ENCODE data around the gene ENPP1.

ENPP1 gene

DNA sequence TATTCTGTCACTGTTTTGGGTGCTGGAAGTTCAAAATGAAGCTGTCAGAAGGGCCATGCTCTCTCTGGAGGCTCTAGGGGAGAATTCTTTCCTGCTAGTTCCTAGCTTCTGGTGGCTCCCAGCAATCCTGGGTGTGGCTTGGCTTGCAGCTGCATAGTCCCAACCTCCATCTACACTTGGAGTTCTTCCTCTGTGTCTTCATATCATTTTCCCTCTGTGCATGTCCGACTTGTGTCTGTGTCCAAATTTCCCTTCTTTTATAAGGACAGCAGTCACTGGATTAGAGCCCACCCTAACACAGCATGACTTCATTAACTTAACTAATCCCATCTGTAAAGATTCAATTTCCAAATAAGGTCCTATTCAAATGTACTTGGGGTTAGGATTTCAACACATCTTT, 23.3 kb upstream of the ENPP1 start:
- H3K4me3 ChIP-seq, result no peak overlapping the region
- TF ChIP-seq, protein P1, sequence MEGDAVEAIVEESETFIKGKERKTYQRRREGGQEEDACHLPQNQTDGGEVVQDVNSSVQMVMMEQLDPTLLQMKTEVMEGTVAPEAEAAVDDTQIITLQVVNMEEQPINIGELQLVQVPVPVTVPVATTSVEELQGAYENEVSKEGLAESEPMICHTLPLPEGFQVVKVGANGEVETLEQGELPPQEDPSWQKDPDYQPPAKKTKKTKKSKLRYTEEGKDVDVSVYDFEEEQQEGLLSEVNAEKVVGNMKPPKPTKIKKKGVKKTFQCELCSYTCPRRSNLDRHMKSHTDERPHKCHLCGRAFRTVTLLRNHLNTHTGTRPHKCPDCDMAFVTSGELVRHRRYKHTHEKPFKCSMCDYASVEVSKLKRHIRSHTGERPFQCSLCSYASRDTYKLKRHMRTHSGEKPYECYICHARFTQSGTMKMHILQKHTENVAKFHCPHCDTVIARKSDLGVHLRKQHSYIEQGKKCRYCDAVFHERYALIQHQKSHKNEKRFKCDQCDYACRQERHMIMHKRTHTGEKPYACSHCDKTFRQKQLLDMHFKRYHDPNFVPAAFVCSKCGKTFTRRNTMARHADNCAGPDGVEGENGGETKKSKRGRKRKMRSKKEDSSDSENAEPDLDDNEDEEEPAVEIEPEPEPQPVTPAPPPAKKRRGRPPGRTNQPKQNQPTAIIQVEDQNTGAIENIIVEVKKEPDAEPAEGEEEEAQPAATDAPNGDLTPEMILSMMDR (IDR thresholded peaks at IDR 0.05), result no peak
- no peaks in the 10 kb centered on the region for H3K27me3 ChIP-seq
- H3K4me1 ChIP-seq, result peaks cover 0 to 1% (median under 1%) of the 10 kb centered on the region in 4 donors
- H3K27ac ChIP-seq, result no peak overlapping the region
- intact Hi-C loops (cut with DNase I; ENCODE audit: low total_unique reads), result no loop called here
- H3K9me3 ChIP-seq, result no peaks in the 10 kb centered on the region
- no peak for DNase-seq
- no peaks in the 10 kb centered on the region for H3K36me3 ChIP-seq

DNA sequence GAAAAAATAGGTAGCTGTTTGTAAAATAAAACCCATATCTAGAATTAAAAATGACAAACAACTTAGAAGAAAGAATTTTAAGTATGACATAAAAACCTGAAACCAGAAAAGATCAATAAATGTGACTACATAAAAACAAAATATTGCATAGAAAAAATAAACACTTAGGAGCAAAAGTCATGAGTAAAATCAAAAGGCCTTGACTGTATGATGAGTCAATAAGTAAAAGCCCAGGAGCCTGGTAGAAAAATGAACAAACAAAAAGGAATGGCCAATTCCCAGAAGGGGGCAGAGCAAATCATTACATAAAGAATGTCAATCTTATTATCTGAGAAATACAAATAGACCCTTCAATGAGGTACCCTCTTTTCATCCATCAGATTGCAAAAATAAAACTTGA, 20.7 kb upstream of the ENPP1 start:
- no peaks in the 10 kb centered on the region for H3K9me3 ChIP-seq
- no peak overlapping the region for H3K27ac ChIP-seq
- H3K27me3 ChIP-seq, result no peaks in the 10 kb centered on the region
- H3K36me3 ChIP-seq, result no peaks in the 10 kb centered on the region
- no peaks in the 10 kb centered on the region for H3K4me1 ChIP-seq
- TF ChIP-seq, protein P1 (IDR thresholded peaks at IDR 0.05), result no peak
- no peak overlapping the region for H3K4me3 ChIP-seq
- intact Hi-C loops (cut with DNase I; ENCODE audit: low total_unique reads), result no loop called here
- no peak for DNase-seq

DNA sequence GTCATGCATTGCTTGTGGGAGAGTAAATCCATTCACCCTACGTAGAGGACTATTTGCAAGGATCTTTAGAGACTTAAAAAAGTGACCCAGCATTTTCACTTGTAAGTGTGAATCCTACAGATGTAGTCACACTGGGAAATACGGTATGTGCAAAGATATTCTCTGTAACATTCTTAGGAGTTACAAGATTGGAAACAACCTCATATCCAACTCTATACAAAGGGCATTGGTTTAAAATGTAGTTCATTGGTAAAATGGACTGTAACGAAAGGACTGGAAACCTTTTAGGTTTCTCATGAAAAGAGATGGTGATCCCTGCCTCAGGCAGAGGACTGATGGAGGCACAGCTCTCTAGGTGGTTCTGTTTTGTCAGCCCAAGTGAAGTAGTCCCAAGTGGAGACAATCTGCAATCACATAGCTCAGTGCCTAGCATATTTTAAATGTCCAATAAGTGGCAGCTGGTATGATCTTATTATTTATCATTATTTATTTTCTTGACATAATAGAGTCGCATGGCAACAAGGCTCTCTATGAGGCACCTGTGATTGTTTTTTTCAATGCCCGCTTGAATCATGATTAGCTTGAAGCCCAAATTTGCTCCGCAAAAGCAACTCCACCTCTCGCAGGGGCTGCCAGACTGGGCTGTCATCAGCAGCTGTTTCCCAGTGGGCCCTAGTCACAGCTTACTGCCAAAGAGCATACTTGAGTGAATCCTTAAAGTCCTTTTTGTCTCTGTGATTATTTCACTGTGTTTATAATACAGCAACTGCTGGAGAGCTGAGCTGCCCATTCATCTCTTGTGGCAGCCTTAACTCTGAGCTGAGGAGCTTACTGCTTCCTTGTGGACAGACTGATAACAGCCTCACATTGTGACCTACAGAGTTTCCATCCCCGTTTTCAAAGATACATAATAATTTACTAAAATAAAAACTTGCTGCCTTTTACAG, 19.8 kb upstream of the ENPP1 start:
- Histone ChIP-seq H3K9me3 (no peaks in the 10 kb centered on the region), H3K4me1 (no peaks in the 10 kb centered on the region), H3K36me3 (no peaks in the 10 kb centered on the region), H3K27ac (no peak overlapping the region), H3K4me3 (no peak overlapping the region), H3K27me3 (no peaks in the 10 kb centered on the region)
- intact Hi-C loops (cut with DNase I; ENCODE audit: low total_unique reads), result no loop called here
- TF ChIP-seq, protein P1 (IDR thresholded peaks at IDR 0.05), result peak; percentile 29
- DNase-seq, result no peak

DNA sequence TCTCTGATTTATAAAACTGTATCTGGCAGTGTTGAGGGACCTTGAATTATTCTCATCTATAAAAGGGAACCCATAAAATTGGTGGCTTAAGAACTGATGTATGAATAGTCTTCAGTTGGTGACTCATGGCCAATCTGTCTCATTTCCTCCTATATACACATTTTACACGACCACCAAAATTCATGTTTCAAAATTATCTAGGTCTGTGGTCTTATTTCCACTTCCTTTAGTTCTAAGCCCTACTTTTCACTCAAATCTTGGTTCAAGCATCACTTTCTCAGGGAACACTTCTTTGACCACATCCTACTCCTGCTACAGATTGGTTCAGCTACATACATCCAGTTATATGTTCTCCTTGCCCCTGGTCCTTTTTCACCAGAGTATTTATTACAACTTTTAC, 18.6 kb upstream of the ENPP1 start:
- H3K27ac ChIP-seq, result no peak overlapping the region
- intact Hi-C loops (cut with DNase I; ENCODE audit: low total_unique reads), result no loop called here

DNA sequence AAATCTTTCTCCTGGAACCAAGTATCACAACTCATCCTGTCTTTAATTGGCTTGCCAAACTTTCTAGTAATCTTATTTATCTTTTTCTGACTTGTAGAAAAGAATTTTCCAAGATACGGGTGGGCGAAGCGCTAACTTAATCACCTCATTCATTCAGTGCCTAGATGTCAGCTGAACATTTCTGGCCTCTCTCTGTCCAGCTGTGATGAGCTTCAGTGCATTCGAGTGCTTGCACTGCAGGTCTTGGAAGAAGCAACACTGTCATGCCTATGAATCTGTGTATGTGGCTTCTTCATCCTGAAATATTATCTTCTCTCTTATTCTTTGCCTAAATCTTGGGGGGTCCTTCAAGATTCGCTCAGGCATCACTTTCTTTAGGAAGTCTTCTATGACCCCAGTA, 16.3 kb upstream of the ENPP1 start:
- DNase-seq, result no peak
- Histone ChIP-seq H3K27ac (no peak overlapping the region), H3K4me1 (no peaks in the 10 kb centered on the region), H3K9me3 (no peaks in the 10 kb centered on the region), H3K4me3 (no peak overlapping the region), H3K27me3 (no peaks in the 10 kb centered on the region), H3K36me3 (no peaks in the 10 kb centered on the region)
- intact Hi-C loops (cut with DNase I; ENCODE audit: low total_unique reads), result no loop called here
- TF ChIP-seq, protein P1 (IDR thresholded peaks at IDR 0.05), result no peak

More for the DNA sequence above, 18.6 kb upstream of the ENPP1 start:
- H3K4me3 ChIP-seq, result no peak overlapping the region
- no peak for DNase-seq
- no peaks in the 10 kb centered on the region for H3K36me3 ChIP-seq
- no peaks in the 10 kb centered on the region for H3K9me3 ChIP-seq
- TF ChIP-seq, protein P1 (IDR thresholded peaks at IDR 0.05), result no peak
- no peaks in the 10 kb centered on the region for H3K4me1 ChIP-seq
- H3K27me3 ChIP-seq, result no peaks in the 10 kb centered on the region
